Measurements from ENCODE around the gene NCEH1.

Gene NCEH1

GRCh38 chr3:172749230-172749965 lies 38.5 kb upstream of the NCEH1 start:
- H3K79me2 ChIP-seq (ENCODE audit: insufficient read depth, low read length) = peaks cover 37% of the 10 kb centered on the region
- H3K4me1 ChIP-seq (ENCODE audit: insufficient read depth, low read length, poor library complexity, severe bottlenecking) = peaks cover 18% of the 10 kb centered on the region
- no peaks in the 10 kb centered on the region for H3K36me3 ChIP-seq (ENCODE audit: insufficient read depth, low read length)
- H2AFZ ChIP-seq (ENCODE audit: low read length) = 0 out of 2 replicates have a peak overlapping the region, but pooled peaks have one; percentile 77
- peak overlapping the region; percentile 77 for H3K4me3 ChIP-seq (ENCODE audit: low read length, poor library complexity, severe bottlenecking)
- no peak overlapping the region for H3K9ac ChIP-seq (ENCODE audit: low read depth, low read length, poor library complexity, severe bottlenecking)
- no peaks in the 10 kb centered on the region for H3K9me3 ChIP-seq (ENCODE audit: insufficient read depth, low read depth, low read length)
- H3F3A ChIP-seq (ENCODE audit: low read depth) = no peaks in the 10 kb centered on the region
- peak overlapping the region; percentile 75 for H3K4me2 ChIP-seq (ENCODE audit: low read depth, low read length, poor library complexity, severe bottlenecking)
- peaks cover 18% of the 10 kb centered on the region for H4K20me1 ChIP-seq (ENCODE audit: insufficient read depth, low read length, poor library complexity, severe bottlenecking)
- no peaks in the 10 kb centered on the region for H3K9me2 ChIP-seq (replicated peaks; ENCODE audit: low read depth, low read length)
- H3K27me3 ChIP-seq (ENCODE audit: insufficient read depth, low read length, poor library complexity, severe bottlenecking) = no peaks in the 10 kb centered on the region
- TF ChIP-seq CTCF (conservative IDR thresholded peaks at IDR 0.05; ENCODE audit: low read length) (no peak), EZH2phosphoT487 (IDR thresholded peaks at IDR 0.05; ENCODE audit: borderline replicate concordance) (no peak)

- H3K9ac ChIP-seq (ENCODE audit: low read depth, low read length, poor library complexity, severe bottlenecking) = no peak overlapping the region
- H2AFZ ChIP-seq (ENCODE audit: low read length) = no peak overlapping the region
- H3K4me3 ChIP-seq (ENCODE audit: low read length, poor library complexity, severe bottlenecking) = no peak overlapping the region
- no peaks in the 10 kb centered on the region for H3F3A ChIP-seq (ENCODE audit: low read depth)
- H3K4me2 ChIP-seq (ENCODE audit: low read depth, low read length, poor library complexity, severe bottlenecking) = no peak overlapping the region
- TF ChIP-seq CTCF (conservative IDR thresholded peaks at IDR 0.05; ENCODE audit: low read length) (no peak), EZH2phosphoT487 (IDR thresholded peaks at IDR 0.05; ENCODE audit: borderline replicate concordance) (no peak)
- H3K4me1 ChIP-seq (ENCODE audit: insufficient read depth, low read length, poor library complexity, severe bottlenecking) = peaks cover 6% of the 10 kb centered on the region
- no peaks in the 10 kb centered on the region for H4K20me1 ChIP-seq (ENCODE audit: insufficient read depth, low read length, poor library complexity, severe bottlenecking)
- H3K27me3 ChIP-seq (ENCODE audit: insufficient read depth, low read length, poor library complexity, severe bottlenecking) = no peaks in the 10 kb centered on the region
- H3K79me2 ChIP-seq (ENCODE audit: insufficient read depth, low read length) = peaks cover 8% of the 10 kb centered on the region
- H3K9me2 ChIP-seq (replicated peaks; ENCODE audit: low read depth, low read length) = no peaks in the 10 kb centered on the region
- no peaks in the 10 kb centered on the region for H3K9me3 ChIP-seq (ENCODE audit: insufficient read depth, low read depth, low read length)
- H3K36me3 ChIP-seq (ENCODE audit: insufficient read depth, low read length) = no peaks in the 10 kb centered on the region
Observed at GRCh38 chr3:172746475-172746874, 35.6 kb upstream of the NCEH1 start.

- Histone ChIP-seq H3K9ac (ENCODE audit: low read depth, low read length, poor library complexity, severe bottlenecking) (no peak overlapping the region), H3K4me2 (ENCODE audit: low read depth, low read length, poor library complexity, severe bottlenecking) (no peak overlapping the region), H3K36me3 (ENCODE audit: insufficient read depth, low read length) (no peaks in the 10 kb centered on the region), H3K79me2 (ENCODE audit: insufficient read depth, low read length) (no peaks in the 10 kb centered on the region), H3F3A (ENCODE audit: low read depth) (no peaks in the 10 kb centered on the region), H3K4me3 (ENCODE audit: low read length, poor library complexity, severe bottlenecking) (no peak overlapping the region), H3K4me1 (ENCODE audit: insufficient read depth, low read length, poor library complexity, severe bottlenecking) (no peaks in the 10 kb centered on the region), H3K9me3 (ENCODE audit: insufficient read depth, low read depth, low read length) (no peaks in the 10 kb centered on the region), H2AFZ (ENCODE audit: low read length) (0 out of 2 replicates have a peak overlapping the region, but pooled peaks have one; percentile 10), H3K27me3 (ENCODE audit: insufficient read depth, low read length, poor library complexity, severe bottlenecking) (no peaks in the 10 kb centered on the region), H4K20me1 (ENCODE audit: insufficient read depth, low read length, poor library complexity, severe bottlenecking) (no peaks in the 10 kb centered on the region), H3K9me2 (replicated peaks; ENCODE audit: low read depth, low read length) (no peaks in the 10 kb centered on the region)
- TF ChIP-seq CTCF (conservative IDR thresholded peaks at IDR 0.05; ENCODE audit: low read length) (no peak), EZH2phosphoT487 (IDR thresholded peaks at IDR 0.05; ENCODE audit: borderline replicate concordance) (no peak)
Observed at GRCh38 chr3:172739462-172739861, 28.6 kb upstream of the NCEH1 start.
